C4-2B (cell line): ENCODE data around the gene CASP1.
"Not testable (repeated sequence)": the region's sequence is repeated elsewhere in the genome, so short reads cannot be mapped to it uniquely, and the experiment has no call there.

Source experiments
- H3K27ac ChIP-seq: fragments of 450-650 bp; 2 replicates; pipeline ENCODE4 v1.5.1; 2017
- CTCF ChIP-seq: fragments of 450-650 bp; conservative IDR thresholded peaks from 2 replicates; pipeline ENCODE4 v1.5.1; 2017; ENCODE audit warnings: mild to moderate bottlenecking
- ZFX ChIP-seq: fragments of 450-650 bp; IDR thresholded peaks from 2 replicates; pipeline ENCODE4 v1.6.1; 2017

The CASP1 gene

GRCh38 chr11:105034813-105035620 lies at the start of gene CASP1:
Gene CASP1 (minus strand): TSS chr11:105035144. CDS start chr11:105035113, 31 bp downstream.
- no peak within 1 kb of the TSS for H3K27ac ChIP-seq
- TF ChIP-seq ZFX (no peak), CTCF (no peak)

- TF ChIP-seq ZFX (no peak), CTCF (no peak)
- H3K27ac ChIP-seq = no peak overlapping the region
These were observed 46.6 kb upstream of the CASP1 start for GRCh38 chr11:105081412-105082150.

GRCh38 chr11:105080171-105080906 lies 45.4 kb upstream of the CASP1 start:
- H3K27ac ChIP-seq = not testable (repeated sequence)

- no peak for TF ChIP-seq CTCF
- no peak for TF ChIP-seq ZFX
- H3K27ac ChIP-seq = no peak overlapping the region
These were observed 43.3 kb upstream of the CASP1 start for GRCh38 chr11:105078283-105078682.

GRCh38 chr11:105077141-105077790 lies 42.3 kb upstream of the CASP1 start:
- H3K27ac ChIP-seq = not testable (repeated sequence)

GRCh38 chr11:105074166-105074530 lies 39.2 kb upstream of the CASP1 start:
- H3K27ac ChIP-seq = no peak overlapping the region
- TF ChIP-seq ZFX = no peak
- no peak for TF ChIP-seq CTCF

- TF ChIP-seq ZFX (no peak), CTCF (no peak)
- no peak overlapping the region for H3K27ac ChIP-seq
These were observed 38.7 kb upstream of the CASP1 start for GRCh38 chr11:105073456-105074165.

- H3K27ac ChIP-seq = not testable (repeated sequence)
These were observed 37.1 kb upstream of the CASP1 start for GRCh38 chr11:105072080-105072479.
